NCI-H526 (cell line): ENCODE results near the gene HCN1.
A peak's percentile ranks its signal among the peaks of the same experiment; 100 is the strongest.
"Not testable (repeated sequence)": the region's sequence is repeated elsewhere in the genome, so short reads cannot be mapped to it uniquely, and the experiment has no call there.

Source experiments
- DNase-seq, 2 experiments: peaks; one replicate each; lab custom pipeline; 2025; lab: John Stamatoyannopoulos, UW

Gene HCN1

DNA sequence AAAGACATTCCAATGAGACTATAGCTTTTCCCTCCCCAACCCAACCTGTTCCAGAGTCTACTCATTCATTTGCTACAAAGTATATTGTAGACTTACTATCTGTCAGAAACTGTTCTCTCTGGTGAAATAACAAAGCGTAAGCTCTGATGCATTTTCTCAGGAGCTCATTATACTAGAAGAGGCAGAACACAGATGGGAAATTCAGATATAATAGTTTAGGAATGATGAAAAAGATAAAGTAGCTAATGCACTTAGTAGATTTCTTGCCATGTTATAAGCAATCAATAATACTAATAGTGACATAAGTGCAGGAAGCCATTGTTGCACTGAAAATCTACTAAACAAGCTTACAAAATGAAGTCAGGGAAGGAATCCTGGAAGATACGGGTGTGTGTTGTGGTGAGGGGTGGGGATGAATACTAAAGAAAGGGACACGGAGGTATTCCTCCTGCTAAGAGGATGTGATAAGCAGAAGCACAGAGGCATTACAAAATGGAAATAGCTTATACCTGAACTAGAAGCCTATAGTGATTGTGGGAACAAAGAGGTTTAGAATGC is 78.2 kb downstream of the HCN1 start:
- DNase-seq: no peak

DNA sequence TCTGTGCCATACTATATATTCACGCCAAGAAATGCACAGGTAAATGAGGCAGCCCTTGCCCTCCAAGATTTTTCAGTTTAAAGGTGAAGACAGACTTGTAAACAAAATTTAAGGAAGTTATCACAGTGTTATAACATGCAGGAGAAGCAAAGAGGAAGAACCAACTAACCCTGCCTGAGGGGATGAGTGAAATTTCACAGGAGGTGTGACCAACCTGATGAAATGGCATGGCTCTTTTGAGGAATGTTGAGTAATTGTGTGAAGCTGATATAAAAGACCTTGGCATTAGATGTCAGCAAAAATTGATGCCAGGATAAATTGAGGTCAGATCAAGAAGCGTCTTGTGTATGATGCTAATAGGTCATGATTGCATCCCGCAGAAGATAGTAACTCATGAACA is 86.5 kb downstream of the HCN1 start:
- no peak for DNase-seq

- DNase-seq: no peak
These were observed 92.1 kb downstream of the HCN1 start for GRCh38 chr5:45604092-45604491.

GRCh38 chr5:45601424-45601823 is 94.8 kb downstream of the HCN1 start:
- no peak for DNase-seq

DNA sequence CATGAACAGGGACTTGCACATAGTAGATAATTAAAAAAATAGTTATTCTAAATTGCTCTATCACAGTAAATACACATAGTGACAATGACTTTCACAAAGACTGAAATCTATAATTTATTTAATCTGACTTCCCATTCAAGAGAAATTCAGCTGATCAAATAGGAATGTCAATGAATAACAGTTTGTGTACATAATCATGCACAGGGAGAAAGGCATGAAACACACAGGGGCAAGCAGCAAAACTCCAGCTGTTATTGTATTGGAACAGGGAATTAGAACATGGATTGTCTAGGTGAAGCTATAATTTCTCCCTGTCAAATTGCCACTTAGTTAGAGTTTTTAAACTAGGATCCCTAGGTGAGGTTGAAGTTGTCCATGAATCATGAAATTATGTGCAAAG is 99.9 kb downstream of the HCN1 start:
- no peak for DNase-seq

DNA sequence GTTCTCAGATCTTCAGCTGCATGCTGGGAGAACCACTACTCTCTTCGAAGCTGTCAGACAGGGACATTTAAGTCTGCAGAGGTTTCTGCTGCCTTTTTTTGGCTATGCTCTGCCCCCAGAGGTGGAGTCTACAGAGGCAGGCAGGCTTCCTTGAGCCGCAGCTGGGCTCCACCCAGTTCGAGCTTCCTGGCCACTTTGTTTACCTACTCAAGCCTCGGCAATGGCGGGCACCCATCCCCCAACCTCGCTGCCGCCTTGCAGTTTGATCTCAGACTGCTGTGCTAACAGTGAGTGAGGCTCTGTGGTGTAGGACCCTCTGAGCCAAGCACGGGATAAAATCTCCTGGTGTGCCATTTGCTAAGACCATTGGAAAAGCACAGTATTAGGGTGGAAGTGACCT is 110.2 kb downstream of the HCN1 start:
- not testable (repeated sequence) for DNase-seq

GRCh38 chr5:45578270-45578669 is 117.9 kb downstream of the HCN1 start:
- no peak for DNase-seq

DNA sequence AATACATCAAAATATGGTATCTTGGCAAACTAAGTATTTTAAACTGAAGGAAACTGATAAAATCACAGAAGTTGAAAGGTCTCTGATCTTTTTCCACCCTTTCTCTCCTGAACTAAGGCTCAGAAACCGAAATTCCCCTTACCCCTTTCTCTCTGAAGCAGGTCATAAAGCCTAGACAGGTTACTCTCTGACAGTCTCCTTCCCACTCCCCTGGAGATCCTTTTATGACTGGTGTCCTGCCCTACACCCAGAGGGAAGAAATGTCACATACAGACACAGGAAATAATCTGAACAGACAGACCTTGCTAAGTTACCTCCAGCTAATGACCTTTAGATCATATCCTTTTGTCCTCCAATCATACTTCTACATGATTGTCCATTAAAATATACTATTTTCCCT is 127.4 kb downstream of the HCN1 start:
- no peak for DNase-seq

- DNase-seq: no peak
These were observed 153.8 kb downstream of the HCN1 start for GRCh38 chr5:45542421-45542820.

GRCh38 chr5:45533663-45534062 is 162.5 kb downstream of the HCN1 start:
- no peak for DNase-seq

GRCh38 chr5:45532826-45533624 is 163.2 kb downstream of the HCN1 start:
- no peak for DNase-seq

- peak; percentile 37 to 53 for DNase-seq
These were observed 175.1 kb downstream of the HCN1 start for GRCh38 chr5:45521067-45521466.

DNA sequence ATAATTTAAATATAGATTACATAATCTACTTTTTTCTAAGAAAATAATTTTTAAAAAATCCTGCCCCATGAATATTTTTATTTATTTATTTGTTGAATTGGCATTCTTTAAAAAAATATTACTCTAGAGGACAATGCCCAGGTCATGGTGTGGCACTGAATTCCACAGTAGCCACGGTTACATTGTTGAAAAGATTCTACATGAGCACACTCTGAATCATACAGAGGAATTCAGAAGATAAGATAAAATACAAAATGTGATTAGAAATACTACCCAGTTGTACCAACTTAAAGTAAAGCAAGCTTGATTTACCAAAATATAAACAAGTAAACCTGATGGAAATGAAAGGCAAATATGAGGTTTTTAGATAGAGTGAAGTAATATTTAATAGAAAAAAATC is 183.7 kb downstream of the HCN1 start:
- DNase-seq: no peak

DNA sequence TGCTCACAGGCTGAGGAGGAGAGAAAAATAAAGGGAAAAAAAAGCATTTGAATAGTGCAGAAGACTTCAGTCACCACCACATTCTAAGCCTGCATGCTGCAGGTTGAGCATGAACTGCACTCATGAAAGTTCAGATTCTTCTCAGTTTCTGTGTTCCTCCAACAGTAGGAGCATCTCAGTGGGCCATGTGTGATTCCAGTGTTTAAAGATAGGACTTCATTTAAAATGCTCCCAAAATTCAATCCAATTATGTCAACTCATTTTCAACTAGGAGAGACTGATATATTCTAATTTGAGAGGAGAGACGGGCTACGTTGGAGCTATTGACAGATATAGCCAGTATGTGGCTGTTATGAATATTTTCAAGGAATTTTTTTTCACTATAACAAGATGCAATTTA is 186.8 kb downstream of the HCN1 start:
- no peak for DNase-seq

- no peak for DNase-seq
These were observed 188.0 kb downstream of the HCN1 start for GRCh38 chr5:45508135-45508534.

- no peak for DNase-seq
These were observed 189.0 kb downstream of the HCN1 start for GRCh38 chr5:45507178-45507577.

DNA sequence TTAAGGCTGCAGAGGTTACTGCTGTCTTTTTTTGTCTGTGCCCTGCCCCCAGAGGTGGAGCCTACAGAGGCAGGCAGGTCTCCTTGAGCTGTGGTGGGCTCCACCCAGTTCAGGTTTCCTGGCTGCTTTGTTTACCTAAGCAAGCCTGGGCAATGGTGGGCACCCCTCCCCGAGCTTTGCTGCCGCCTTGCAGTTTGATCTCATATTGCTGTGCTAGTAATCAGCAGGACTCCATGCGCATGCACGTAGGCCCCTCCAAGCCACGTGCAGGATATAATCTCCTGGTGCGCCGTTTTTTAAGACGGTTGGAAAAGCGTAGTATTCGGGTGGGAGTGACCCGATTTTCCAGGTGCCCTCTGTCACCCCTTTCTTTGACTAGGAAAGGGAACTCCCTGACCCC is 197.2 kb downstream of the HCN1 start:
- DNase-seq: not testable (repeated sequence)

DNA sequence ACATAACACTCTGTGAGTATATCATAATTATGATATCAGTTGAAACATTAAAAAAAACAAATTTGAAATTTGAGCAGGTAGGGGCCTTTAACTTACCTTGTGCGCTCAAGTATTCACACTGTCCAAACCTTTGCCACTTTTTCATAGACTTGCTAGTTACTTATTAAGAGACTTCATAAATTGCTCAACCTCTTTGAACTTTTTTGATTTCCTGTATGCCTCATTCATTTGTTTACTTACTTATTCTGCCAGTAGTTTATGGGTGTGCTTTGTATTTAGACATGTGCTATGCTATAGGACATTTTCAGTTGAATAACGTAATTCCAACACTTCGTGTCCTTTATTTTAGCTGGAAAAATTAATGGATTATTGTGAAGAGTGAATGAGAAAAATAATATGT is 204.8 kb downstream of the HCN1 start:
- DNase-seq: no peak

- no peak for DNase-seq
These were observed 211.4 kb downstream of the HCN1 start for GRCh38 chr5:45484781-45485180.

GRCh38 chr5:45454114-45454513 is 242.1 kb downstream of the HCN1 start:
- peak; percentile 10 to 71 for DNase-seq

GRCh38 chr5:45444856-45445255 is 251.3 kb downstream of the HCN1 start:
- not testable (repeated sequence) for DNase-seq

DNA sequence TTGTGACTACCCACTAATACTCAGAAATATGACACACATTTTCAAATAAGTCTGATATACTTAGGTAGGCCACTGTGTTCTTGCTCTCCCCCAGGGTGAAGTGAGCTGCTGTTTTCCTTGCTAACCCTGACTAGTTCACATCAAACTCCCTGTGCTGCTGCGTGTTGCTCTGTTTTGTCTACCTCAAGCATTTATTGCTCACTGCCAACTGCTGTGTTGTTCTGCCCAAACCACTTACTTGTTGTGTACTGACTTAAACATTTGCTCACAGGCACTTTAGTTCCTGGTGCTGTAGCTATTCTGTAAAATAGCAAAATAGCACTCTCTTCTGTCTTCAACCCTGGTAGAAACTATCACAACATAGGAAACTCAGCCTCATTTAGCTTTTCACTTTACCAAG is 255.7 kb downstream of the HCN1 start:
- no peak for DNase-seq

- no peak for DNase-seq
These were observed 258.4 kb downstream of the HCN1 start for GRCh38 chr5:45437752-45438151.
